GM21825 (cell line): ENCODE measurements around the gene OR8J3.
"Not testable (repeated sequence)": the region's sequence is repeated elsewhere in the genome, so short reads cannot be mapped to it uniquely, and the experiment has no call there.

ENCODE experiments used
- ATAC-seq: cut with Tn5 transposase; IDR thresholded peaks from one replicate; pipeline ENCODE4 v1.9.1; 2021; ENCODE audit warnings: mild to moderate bottlenecking, moderate library complexity; ENCODE audit not compliant: unreplicated experiment

Gene OR8J3

GRCh38 chr11:56140151-56140661, at the start of gene OR8J3:
TSS of gene OR8J3 (minus strand) at chr11:56140201. CDS start at chr11:56137718, 2,483 bp downstream.
- no peak for ATAC-seq

GRCh38 chr11:56188602-56189001, 48.6 kb upstream of the OR8J3 start:
- no peak for ATAC-seq

GRCh38 chr11:56183459-56183858, 43.5 kb upstream of the OR8J3 start:
- ATAC-seq, result no peak

- no peak for ATAC-seq
Observed at GRCh38 chr11:56176318-56176717, 36.3 kb upstream of the OR8J3 start, which contains the start of gene OR5J2. TSS of gene OR5J2 (plus strand) at chr11:56176618. CDS start at chr11:56176618, 0 bp downstream.

- no peak for ATAC-seq
Observed at GRCh38 chr11:56172256-56172830, 32.3 kb upstream of the OR8J3 start.

- ATAC-seq, result no peak
Observed at GRCh38 chr11:56163804-56164203, 23.8 kb upstream of the OR8J3 start.

GRCh38 chr11:56160217-56160616, 20.2 kb upstream of the OR8J3 start, which contains the start of gene OR8K5:
TSS of gene OR8K5 (minus strand) at chr11:56160317. CDS start at chr11:56160317, 0 bp downstream.
- ATAC-seq, result no peak

GRCh38 chr11:56152333-56152732, 12.3 kb upstream of the OR8J3 start:
- ATAC-seq, result no peak

GRCh38 chr11:56151376-56151775, 11.4 kb upstream of the OR8J3 start:
- ATAC-seq, result no peak

GRCh38 chr11:56143681-56144080, 3.7 kb upstream of the OR8J3 start:
- ATAC-seq, result not testable (repeated sequence)

GRCh38 chr11:56122073-56122472, 17.9 kb downstream of the OR8J3 start, which contains the start of gene OR8H3:
TSS of gene OR8H3 (plus strand) at chr11:56122373. CDS start at chr11:56122373, 0 bp downstream.
- ATAC-seq, result no peak

GRCh38 chr11:56103210-56103737, 36.7 kb downstream of the OR8J3 start, which contains the start of gene OR8H2:
TSS of gene OR8H2 (plus strand) at chr11:56103687. CDS start at chr11:56105043, 1,356 bp downstream.
- ATAC-seq, result no peak

GRCh38 chr11:56093008-56093407, 47.0 kb downstream of the OR8J3 start, which contains the start of gene OR8I2:
TSS of gene OR8I2 (plus strand) at chr11:56093308. CDS start at chr11:56093308, 0 bp downstream.
- no peak for ATAC-seq

- no peak for ATAC-seq
Observed at GRCh38 chr11:56089697-56090096, 50.3 kb downstream of the OR8J3 start.
